SK-N-SH treated with all-trans-retinoic acid at 6 μM for 48 hours (cell line): Measurements from ENCODE around the gene ZDHHC23.

ENCODE experiments used
- ATAC-seq: fragments of 200-7000 bp; cut with Tn5 transposase; 3 replicates; pipeline ENCODE4 v1.9.1; 2020; ENCODE audit warnings: mild to moderate bottlenecking, moderate library complexity
- ARNTL ChIP-seq: fragments of 450-650 bp; formaldehyde crosslinking; IDR thresholded peaks from 2 replicates; pipeline ENCODE4 v1.5.0; 2020; ENCODE audit warnings: low read depth, mild to moderate bottlenecking, moderate library complexity, borderline replicate concordance
- BACH2 ChIP-seq: fragments of 250-450 bp; sonication (Bioruptor Pico); IDR thresholded peaks from 2 replicates; pipeline ENCODE4 v1.9.0; 2021; ENCODE audit warnings: mild to moderate bottlenecking, borderline replicate concordance
- CREB5 ChIP-seq: fragments of 250-450 bp; sonication (Bioruptor Pico); IDR thresholded peaks from 2 replicates; pipeline ENCODE4 v1.5.1; 2020; ENCODE audit warnings: low read depth, mild to moderate bottlenecking, moderate library complexity
- CSDC2 ChIP-seq: fragments of 250-450 bp; sonication (Bioruptor Pico); IDR thresholded peaks from 2 replicates; pipeline ENCODE4 v1.5.0; 2020; ENCODE audit warnings: mild to moderate bottlenecking, moderate library complexity
- ESRRG ChIP-seq: fragments of 250-450 bp; sonication (Bioruptor Pico); IDR thresholded peaks from 2 replicates; pipeline ENCODE4 v1.6.1; 2021; ENCODE audit warnings: mild to moderate bottlenecking
- GLIS3 ChIP-seq: fragments of 250-450 bp; sonication (Bioruptor Pico); IDR thresholded peaks from 2 replicates; pipeline ENCODE4 v1.5.0; 2020; ENCODE audit warnings: mild to moderate bottlenecking, moderate library complexity
- ISL1 ChIP-seq: fragments of 250-450 bp; sonication (Bioruptor Pico); IDR thresholded peaks from 2 replicates; pipeline ENCODE4 v2.1.2; 2022; ENCODE audit warnings: mild to moderate bottlenecking, moderate library complexity
- OSR1 ChIP-seq: fragments of 250-450 bp; sonication (Bioruptor Pico); IDR thresholded peaks from 2 replicates; pipeline ENCODE4 v1.8.0; 2022; ENCODE audit warnings: moderate library complexity, mild to moderate bottlenecking, inconsistent platforms
- RARB ChIP-seq: fragments of 250-450 bp; sonication (Bioruptor Pico); IDR thresholded peaks from 2 replicates; pipeline ENCODE4 v1.8.0; 2021; ENCODE audit warnings: mild to moderate bottlenecking, moderate library complexity
- SNAI2 ChIP-seq: fragments of 250-450 bp; sonication (Bioruptor Pico); IDR thresholded peaks from 2 replicates; pipeline ENCODE4 v1.5.0; 2020; ENCODE audit warnings: mild to moderate bottlenecking, moderate library complexity
- TOX ChIP-seq: fragments of 250-450 bp; sonication (Bioruptor Pico); IDR thresholded peaks from 2 replicates; pipeline ENCODE4 v1.8.0; 2021; ENCODE audit warnings: mild to moderate bottlenecking, moderate library complexity, borderline replicate concordance
- TSHZ2 ChIP-seq: fragments of 250-450 bp; sonication (Bioruptor Pico); IDR thresholded peaks from 2 replicates; pipeline ENCODE4 v1.5.0; 2020; ENCODE audit warnings: mild to moderate bottlenecking, moderate library complexity
- ZC3H10 ChIP-seq: fragments of 250-450 bp; sonication (Bioruptor Pico); IDR thresholded peaks from 2 replicates; pipeline ENCODE4 v1.5.1; 2021; ENCODE audit warnings: mild to moderate bottlenecking, moderate library complexity
- ZFP30 ChIP-seq: fragments of 450-650 bp; formaldehyde crosslinking; IDR thresholded peaks from 2 replicates; pipeline ENCODE4 v1.5.0; 2022; ENCODE audit warnings: mild to moderate bottlenecking, moderate library complexity
- ZNF8 ChIP-seq: fragments of 450-650 bp; formaldehyde crosslinking; IDR thresholded peaks from 2 replicates; pipeline ENCODE4 v1.5.0; 2020; ENCODE audit warnings: mild to moderate bottlenecking, moderate library complexity
- TF ChIP-seq, protein P1 (sequence below): fragments of 250-450 bp; sonication (Bioruptor Pico); IDR thresholded peaks from 2 replicates; pipeline ENCODE4 v1.8.0; 2021; ENCODE audit warnings: low read depth, mild to moderate bottlenecking, moderate library complexity, borderline replicate concordance
- TF ChIP-seq, protein P2 (sequence below): fragments of 250-450 bp; sonication (Bioruptor Pico); IDR thresholded peaks from 2 replicates; pipeline ENCODE4 v1.5.1; 2021; ENCODE audit warnings: mild to moderate bottlenecking, moderate library complexity

Gene ZDHHC23

DNA sequence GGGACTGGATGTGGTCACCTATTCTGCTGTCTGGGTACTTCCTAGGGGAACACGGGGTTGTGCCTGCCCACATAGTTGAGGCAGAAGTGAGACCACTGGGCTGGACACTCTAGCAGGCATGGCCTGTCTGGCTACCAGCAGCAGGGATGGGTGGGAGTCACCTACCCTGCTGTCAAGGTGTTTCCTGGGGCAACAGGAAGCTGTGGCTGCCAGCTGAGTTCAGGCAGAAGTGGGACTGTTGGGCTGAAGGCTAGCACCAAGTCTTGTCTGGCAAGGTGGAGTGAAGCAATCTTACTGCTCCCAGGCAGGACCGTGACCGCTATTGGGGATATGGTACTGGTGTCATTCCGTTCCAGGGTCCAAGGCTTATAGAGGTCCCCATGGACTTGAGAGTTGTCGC is 20.3 kb upstream of the ZDHHC23 start:
- ATAC-seq = no peak

DNA sequence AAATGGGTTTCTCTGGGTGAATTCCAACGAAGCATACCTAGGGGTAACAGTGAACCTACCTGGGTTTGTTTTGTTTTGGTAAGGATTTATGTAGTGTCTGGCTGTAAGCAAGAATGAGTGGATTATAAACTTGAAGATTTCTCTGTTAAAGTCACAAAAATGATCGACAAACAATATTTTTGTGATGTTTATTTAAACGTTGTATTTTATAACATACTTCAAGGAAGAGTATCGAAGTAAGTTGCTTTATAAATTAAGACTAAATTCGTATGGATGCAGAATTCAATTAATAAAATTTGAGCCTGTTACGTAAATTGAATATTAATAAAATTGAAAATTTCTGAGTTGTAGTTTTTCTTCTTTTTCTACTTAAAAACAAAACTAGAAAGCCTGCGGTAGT is 982 bp upstream of the ZDHHC23 start:
- ATAC-seq = no peak
- no peak for TF ChIP-seq SNAI2 (CRISPR knock-in tag)
- no peak for TF ChIP-seq CREB5 (CRISPR knock-in tag)
- no peak for TF ChIP-seq TSHZ2
- TF ChIP-seq ZC3H10 (CRISPR knock-in tag) = no peak
- TF ChIP-seq, protein P1, sequence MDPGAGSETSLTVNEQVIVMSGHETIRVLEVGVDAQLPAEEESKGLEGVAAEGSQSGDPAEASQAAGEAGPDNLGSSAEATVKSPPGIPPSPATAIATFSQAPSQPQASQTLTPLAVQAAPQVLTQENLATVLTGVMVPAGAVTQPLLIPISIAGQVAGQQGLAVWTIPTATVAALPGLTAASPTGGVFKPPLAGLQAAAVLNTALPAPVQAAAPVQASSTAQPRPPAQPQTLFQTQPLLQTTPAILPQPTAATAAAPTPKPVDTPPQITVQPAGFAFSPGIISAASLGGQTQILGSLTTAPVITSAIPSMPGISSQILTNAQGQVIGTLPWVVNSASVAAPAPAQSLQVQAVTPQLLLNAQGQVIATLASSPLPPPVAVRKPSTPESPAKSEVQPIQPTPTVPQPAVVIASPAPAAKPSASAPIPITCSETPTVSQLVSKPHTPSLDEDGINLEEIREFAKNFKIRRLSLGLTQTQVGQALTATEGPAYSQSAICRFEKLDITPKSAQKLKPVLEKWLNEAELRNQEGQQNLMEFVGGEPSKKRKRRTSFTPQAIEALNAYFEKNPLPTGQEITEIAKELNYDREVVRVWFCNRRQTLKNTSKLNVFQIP (CRISPR knock-in tag) = no peak
- TF ChIP-seq ZNF8 = no peak
- no peak for TF ChIP-seq BACH2 (CRISPR knock-in tag)
- TF ChIP-seq, protein P2, sequence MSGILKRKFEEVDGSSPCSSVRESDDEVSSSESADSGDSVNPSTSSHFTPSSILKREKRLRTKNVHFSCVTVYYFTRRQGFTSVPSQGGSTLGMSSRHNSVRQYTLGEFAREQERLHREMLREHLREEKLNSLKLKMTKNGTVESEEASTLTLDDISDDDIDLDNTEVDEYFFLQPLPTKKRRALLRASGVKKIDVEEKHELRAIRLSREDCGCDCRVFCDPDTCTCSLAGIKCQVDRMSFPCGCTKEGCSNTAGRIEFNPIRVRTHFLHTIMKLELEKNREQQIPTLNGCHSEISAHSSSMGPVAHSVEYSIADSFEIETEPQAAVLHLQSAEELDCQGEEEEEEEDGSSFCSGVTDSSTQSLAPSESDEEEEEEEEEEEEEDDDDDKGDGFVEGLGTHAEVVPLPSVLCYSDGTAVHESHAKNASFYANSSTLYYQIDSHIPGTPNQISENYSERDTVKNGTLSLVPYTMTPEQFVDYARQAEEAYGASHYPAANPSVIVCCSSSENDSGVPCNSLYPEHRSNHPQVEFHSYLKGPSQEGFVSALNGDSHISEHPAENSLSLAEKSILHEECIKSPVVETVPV (CRISPR knock-in tag) = no peak
- no peak for TF ChIP-seq OSR1 (CRISPR knock-in tag)
- TF ChIP-seq GLIS3 (CRISPR knock-in tag) = no peak

More for the DNA sequence above, 20.3 kb upstream of the ZDHHC23 start:
- TF ChIP-seq ZC3H10 (CRISPR knock-in tag) = no peak
- no peak for TF ChIP-seq OSR1 (CRISPR knock-in tag)
- no peak for TF ChIP-seq CREB5 (CRISPR knock-in tag)
- TF ChIP-seq, protein P2 (CRISPR knock-in tag) = no peak
- no peak for TF ChIP-seq SNAI2 (CRISPR knock-in tag)
- no peak for TF ChIP-seq ZNF8
- no peak for TF ChIP-seq BACH2 (CRISPR knock-in tag)

- TF ChIP-seq ZC3H10 (CRISPR knock-in tag) (no peak), CREB5 (CRISPR knock-in tag) (no peak), TOX (CRISPR knock-in tag) (no peak), ESRRG (CRISPR knock-in tag) (no peak), ARNTL (CRISPR knock-in tag) (no peak), CSDC2 (CRISPR knock-in tag) (no peak), ZFP30 (CRISPR knock-in tag) (no peak), RARB (CRISPR knock-in tag) (no peak), ISL1 (CRISPR knock-in tag) (no peak), SNAI2 (CRISPR knock-in tag) (no peak), ZNF8 (no peak)
- TF ChIP-seq, protein P1 (CRISPR knock-in tag) = no peak
- TF ChIP-seq, protein P2 (CRISPR knock-in tag) = no peak
- ATAC-seq = peak; percentile 74
Measured at GRCh38 chr3:113948015-113948917, 453 bp downstream of the ZDHHC23 start.
